Mesendoderm (in vitro differentiated cells): Measurements from ENCODE around the gene ATR.
"Not testable (repeated sequence)": the region's sequence is repeated elsewhere in the genome, so short reads cannot be mapped to it uniquely, and the experiment has no call there.

ENCODE experiments used
- DNase-seq: peaks from one replicate; pipeline ENCODE4 v3.0.0; 2013
- H2AK5ac ChIP-seq: 2 replicates; pipeline ENCODE4 v1.6.1; 2013; ENCODE audit warnings: low read length, inconsistent platforms
- H2BK120ac ChIP-seq: 2 replicates; pipeline ENCODE4 v1.6.1; 2013; ENCODE audit warnings: low read depth, mild to moderate bottlenecking, low read length, moderate library complexity, mixed read lengths
- H2BK15ac ChIP-seq: replicated peaks from 2 replicates; pipeline ENCODE4 v1.6.1; 2013; ENCODE audit warnings: low read depth, mild to moderate bottlenecking, moderate library complexity
- H2BK5ac ChIP-seq: 2 replicates; pipeline ENCODE4 v1.6.1; 2013; ENCODE audit warnings: low read length, inconsistent platforms
- H3K18ac ChIP-seq: 2 replicates; pipeline ENCODE4 v1.6.1; 2013; ENCODE audit warnings: mild to moderate bottlenecking, low read length, mixed read lengths
- H3K23ac ChIP-seq: one replicate; pipeline ENCODE4 v1.6.1; 2013; ENCODE audit warnings: low read length
- H3K27ac ChIP-seq: 2 replicates; pipeline ENCODE4 v1.5.1; 2013; ENCODE audit warnings: low read depth, mild to moderate bottlenecking, inconsistent platforms, low read length, moderate library complexity
- H3K27me3 ChIP-seq: 2 replicates; pipeline ENCODE4 v1.6.1; 2013; ENCODE audit warnings: low read length, control low read depth, mild to moderate bottlenecking, inconsistent platforms; ENCODE audit not compliant: insufficient read depth, poor library complexity
- H3K36me3 ChIP-seq: 2 replicates; pipeline ENCODE4 v1.6.1; 2013; ENCODE audit warnings: low read length, inconsistent platforms; ENCODE audit not compliant: control insufficient read depth, insufficient read depth
- H3K4ac ChIP-seq: one replicate; pipeline ENCODE4 v1.6.1; 2013; ENCODE audit warnings: low read depth, mild to moderate bottlenecking, low read length, moderate library complexity
- H3K4me1 ChIP-seq: 2 replicates; pipeline ENCODE4 v1.6.1; 2013; ENCODE audit warnings: low read depth, low read length, inconsistent platforms; ENCODE audit not compliant: control insufficient read depth
- H3K4me2 ChIP-seq: 2 replicates; pipeline ENCODE4 v1.6.1; 2013; ENCODE audit warnings: low read length
- H3K4me3 ChIP-seq: 2 replicates; pipeline ENCODE4 v1.5.1; 2013; ENCODE audit warnings: mild to moderate bottlenecking, low read length
- H3K56ac ChIP-seq: one replicate; pipeline ENCODE4 v1.6.1; 2013; ENCODE audit warnings: low read length
- H3K79me1 ChIP-seq: 2 replicates; pipeline ENCODE4 v1.6.1; 2013; ENCODE audit warnings: low read length, inconsistent platforms
- H3K79me2 ChIP-seq: 2 replicates; pipeline ENCODE4 v1.6.1; 2013; ENCODE audit warnings: mild to moderate bottlenecking, low read length; ENCODE audit not compliant: control insufficient read depth, insufficient read depth
- H3K9ac ChIP-seq: 2 replicates; pipeline ENCODE4 v1.6.1; 2013; ENCODE audit warnings: low read length, inconsistent platforms
- H4K5ac ChIP-seq: one replicate; pipeline ENCODE4 v1.6.1; 2013; ENCODE audit warnings: low read length
- H4K8ac ChIP-seq: one replicate; pipeline ENCODE4 v1.6.1; 2013; ENCODE audit warnings: low read depth, mild to moderate bottlenecking, control low read depth, low read length, moderate library complexity
- WGBS: extraction: QIAGEN DNeasy Blood & Tissue Kit; methylation state at CpG from one replicate; pipeline ENCODE4 v1.1.7; 2013; ENCODE audit warnings: low lambda C conversion rate, missing lambda C conversion rate; ENCODE audit not compliant: insufficient coverage; ENCODE audit errors: extremely low coverage; 5-methylcytosine and 5-hydroxymethylcytosine counted together

Gene ATR

DNA sequence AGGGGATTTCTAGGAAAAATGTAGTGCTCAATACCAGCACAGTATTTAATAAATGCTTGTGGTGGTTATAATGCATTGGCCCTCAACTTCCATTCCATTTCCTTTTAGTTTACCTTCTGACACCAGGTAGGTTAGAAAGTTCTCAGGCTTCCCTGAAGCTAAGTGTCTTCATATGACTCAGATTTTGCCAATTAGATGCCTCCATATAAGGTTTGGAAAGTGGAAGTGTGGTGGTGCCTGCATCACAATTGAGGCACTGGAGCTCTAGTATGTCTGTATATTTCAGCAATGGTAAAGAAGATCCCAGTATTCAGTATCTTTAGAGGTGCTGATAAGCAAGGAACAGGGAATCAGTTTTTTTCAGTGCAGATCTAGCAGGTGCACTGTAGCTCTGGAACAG is 149.0 kb downstream of the ATR start:
- Histone ChIP-seq H3K18ac (no peak overlapping the region), H3K27ac (no peak overlapping the region), H3K79me1 (no peaks in the 10 kb centered on the region), H3K36me3 (no peaks in the 10 kb centered on the region), H2BK15ac (no peak overlapping the region), H2BK120ac (no peak overlapping the region), H3K79me2 (no peaks in the 10 kb centered on the region), H3K27me3 (no peaks in the 10 kb centered on the region), H3K4ac (no peak overlapping the region), H3K23ac (no peak overlapping the region), H4K5ac (no peak overlapping the region), H3K4me2 (no peak overlapping the region), H2AK5ac (no peak overlapping the region), H3K4me3 (no peak overlapping the region), H2BK5ac (no peak overlapping the region), H3K4me1 (no peaks in the 10 kb centered on the region), H3K9ac (no peak overlapping the region), H4K8ac (no peak overlapping the region), H3K56ac (no peak overlapping the region)
- no peak for DNase-seq

DNA sequence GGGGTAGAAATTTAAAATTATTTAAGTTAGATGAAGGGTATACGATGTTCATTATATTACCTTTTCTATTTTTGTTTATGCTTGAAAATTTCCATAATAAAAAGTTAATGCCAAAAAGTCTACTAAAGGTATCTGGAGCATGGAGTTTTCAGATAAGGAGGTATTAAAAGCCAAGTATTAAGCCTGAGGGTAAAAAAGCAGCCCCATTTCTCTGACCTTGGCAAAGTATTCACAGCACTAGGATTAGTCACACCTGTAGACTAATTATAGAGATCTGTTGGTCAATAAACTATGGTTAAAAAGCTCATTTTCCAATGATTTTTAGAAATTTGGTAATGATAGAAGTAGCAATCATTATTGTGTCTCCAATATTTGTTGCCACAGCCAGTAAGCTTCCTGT is 153.8 kb downstream of the ATR start:
- no peak for DNase-seq
- Histone ChIP-seq H3K27ac (no peak overlapping the region), H2BK5ac (no peak overlapping the region), H3K79me1 (no peaks in the 10 kb centered on the region), H4K8ac (no peak overlapping the region), H3K36me3 (no peaks in the 10 kb centered on the region), H3K4me1 (no peaks in the 10 kb centered on the region), H3K27me3 (no peaks in the 10 kb centered on the region), H3K79me2 (no peaks in the 10 kb centered on the region), H3K56ac (no peak overlapping the region), H2BK120ac (no peak overlapping the region), H3K4ac (no peak overlapping the region), H3K4me3 (no peak overlapping the region), H3K9ac (no peak overlapping the region), H3K23ac (no peak overlapping the region), H2BK15ac (no peak overlapping the region), H3K18ac (no peak overlapping the region), H4K5ac (no peak overlapping the region), H2AK5ac (no peak overlapping the region), H3K4me2 (no peak overlapping the region)
- 100% methylated on average over 1 of the region's 1 CpG for WGBS

GRCh38 chr3:142418926-142419592 is 159.5 kb downstream of the ATR start:
- no peak overlapping the region for H4K8ac ChIP-seq
- H2BK120ac ChIP-seq: no peak overlapping the region
- no peaks in the 10 kb centered on the region for H3K79me2 ChIP-seq
- no peak overlapping the region for H3K9ac ChIP-seq
- no peak for DNase-seq
- H2AK5ac ChIP-seq: no peak overlapping the region
- no peaks in the 10 kb centered on the region for H3K27me3 ChIP-seq
- H4K5ac ChIP-seq: no peak overlapping the region
- no peak overlapping the region for H3K23ac ChIP-seq
- no peak overlapping the region for H3K18ac ChIP-seq
- H2BK5ac ChIP-seq: no peak overlapping the region
- H3K4ac ChIP-seq: no peak overlapping the region
- no peaks in the 10 kb centered on the region for H3K79me1 ChIP-seq
- H3K4me2 ChIP-seq: no peak overlapping the region
- no peak overlapping the region for H3K4me3 ChIP-seq
- H2BK15ac ChIP-seq: no peak overlapping the region
- H3K4me1 ChIP-seq: no peaks in the 10 kb centered on the region
- H3K56ac ChIP-seq: no peak overlapping the region
- no peaks in the 10 kb centered on the region for H3K36me3 ChIP-seq
- no CpG with 5 or more reads among the region's 5 CpGs for WGBS
- no peak overlapping the region for H3K27ac ChIP-seq

DNA sequence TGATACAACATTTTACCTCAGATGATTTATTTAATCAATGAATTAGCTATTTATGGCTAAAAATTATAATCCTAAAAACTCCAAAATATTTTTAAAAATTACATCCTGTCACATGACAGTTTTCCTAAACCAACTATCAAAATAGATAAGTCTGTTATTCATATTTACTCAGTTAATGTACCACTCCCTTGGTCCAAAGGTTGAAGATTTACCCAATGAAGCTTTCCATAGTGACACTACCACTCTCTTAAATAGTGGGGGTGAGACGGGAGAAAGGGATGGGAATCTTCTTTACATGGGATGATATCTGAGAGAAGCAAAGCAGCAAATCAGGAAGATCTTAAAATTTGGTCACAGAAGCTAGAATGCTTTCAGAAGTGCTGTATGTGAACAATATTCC is 161.2 kb downstream of the ATR start:
- Histone ChIP-seq H4K8ac (no peak overlapping the region), H4K5ac (no peak overlapping the region), H3K18ac (no peak overlapping the region), H3K4me1 (no peaks in the 10 kb centered on the region), H3K4ac (no peak overlapping the region), H2BK120ac (no peak overlapping the region), H3K27ac (no peak overlapping the region), H3K27me3 (no peaks in the 10 kb centered on the region), H2BK5ac (no peak overlapping the region), H3K23ac (no peak overlapping the region), H3K4me3 (no peak overlapping the region), H3K79me1 (no peaks in the 10 kb centered on the region), H2BK15ac (no peak overlapping the region), H3K79me2 (no peaks in the 10 kb centered on the region), H3K9ac (no peak overlapping the region), H3K4me2 (no peak overlapping the region), H3K56ac (no peak overlapping the region), H2AK5ac (no peak overlapping the region), H3K36me3 (no peaks in the 10 kb centered on the region)
- no CpG with 5 or more reads among the region's 1 CpG for WGBS
- DNase-seq: no peak

DNA sequence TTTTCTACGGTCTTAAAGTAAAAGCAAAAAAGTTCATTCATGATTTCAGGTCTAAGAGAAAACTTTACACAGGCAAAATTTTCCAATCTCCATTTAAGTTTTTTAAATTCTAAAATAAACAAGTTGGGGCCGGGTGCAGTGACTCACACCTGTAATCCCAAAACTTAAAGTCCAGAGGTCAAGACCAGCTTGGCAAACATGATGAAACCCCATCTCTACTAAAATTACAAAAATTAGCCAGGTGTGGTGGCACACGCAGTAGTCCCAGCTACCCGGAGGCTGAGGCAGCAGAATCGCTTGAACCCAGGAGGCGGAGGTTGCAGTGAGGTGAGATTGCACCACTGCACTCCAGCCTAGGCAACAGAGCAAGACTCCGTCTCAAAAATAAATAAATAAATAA is 178.0 kb downstream of the ATR start:
- H3K27me3 ChIP-seq, H3K9ac ChIP-seq, H2BK15ac ChIP-seq, H3K18ac ChIP-seq, H3K79me2 ChIP-seq, H3K4me2 ChIP-seq, H2AK5ac ChIP-seq, H3K27ac ChIP-seq, H4K8ac ChIP-seq, H3K23ac ChIP-seq, H2BK5ac ChIP-seq, H3K79me1 ChIP-seq, DNase-seq, H3K56ac ChIP-seq, H4K5ac ChIP-seq, H3K4me3 ChIP-seq, H2BK120ac ChIP-seq, H3K36me3 ChIP-seq, H3K4ac ChIP-seq, H3K4me1 ChIP-seq: not testable (repeated sequence)
- WGBS: no CpG with 5 or more reads among the region's 7 CpGs
